Measurements from ENCODE around the gene ZCWPW1.

GRCh38 chr7:100435401-100436304 lies 7.2 kb upstream of the ZCWPW1 start:
- TF ChIP-seq CTCF (conservative IDR thresholded peaks at IDR 0.05; ENCODE audit: low read depth, low read length) (no peak), EZH2 (IDR thresholded peaks at IDR 0.05; ENCODE audit: borderline replicate concordance, low read depth, low read length, poor library complexity, severe bottlenecking) (no peak)

Data from A673 (cell line).